ENCODE results near the gene NFIA. TPM values are rescaled to one million over a fixed set of nuclear protein-coding genes. Genes with fewer than 3 reads are reported as not detected.
A peak's percentile ranks its signal among the peaks of the same experiment; 100 is the strongest.

Gene NFIA
- total and polyA plus RNA-seq, 2 donors, result 7.9 to 10.3 TPM

- no peak overlapping the region for H3K4me3 ChIP-seq (ENCODE audit: low read length in 2 of 2)
- H3K27me3 ChIP-seq (ENCODE audit: control insufficient read depth in 2 of 2, insufficient read depth in 1 of 2, low read length in 1 of 2), result no peaks in the 10 kb centered on the region
- H3K27ac ChIP-seq (ENCODE audit: low read depth in 1 of 2, low read length in 1 of 2), result no peak overlapping the region
- H3K4me1 ChIP-seq (ENCODE audit: control insufficient read depth in 2 of 2, insufficient read depth in 2 of 2, low read length in 2 of 2), result no peaks in the 10 kb centered on the region
- no peaks in the 10 kb centered on the region for H3K36me3 ChIP-seq (ENCODE audit: control insufficient read depth in 2 of 2, insufficient read depth in 2 of 2, low read length in 1 of 2)
- no peak for DNase-seq (ENCODE audit: low read depth in 6 of 9, low spot score in 9 of 9)
- 28% methylated on average over 5 of the region's 5 CpGs for WGBS
- no peaks in the 10 kb centered on the region for H3K9me3 ChIP-seq (ENCODE audit: control insufficient read depth in 2 of 2, insufficient read depth in 1 of 2, low read length in 1 of 2)
Measured at GRCh38 chr1:61419657-61420056, 337.3 kb downstream of the NFIA start.

GRCh38 chr1:61420243-61420642 lies 337.9 kb downstream of the NFIA start:
- DNase-seq (ENCODE audit: low read depth in 6 of 9, low spot score in 9 of 9), result no peak
- H3K4me3 ChIP-seq (ENCODE audit: low read length in 2 of 2), result no peak overlapping the region
- WGBS, result 17% methylated on average over 3 of the region's 3 CpGs
- H3K27ac ChIP-seq (ENCODE audit: low read depth in 1 of 2, low read length in 1 of 2), result no peak overlapping the region
- H3K9me3 ChIP-seq (ENCODE audit: control insufficient read depth in 2 of 2, insufficient read depth in 1 of 2, low read length in 1 of 2), result no peaks in the 10 kb centered on the region
- no peaks in the 10 kb centered on the region for H3K36me3 ChIP-seq (ENCODE audit: control insufficient read depth in 2 of 2, insufficient read depth in 2 of 2, low read length in 1 of 2)
- H3K4me1 ChIP-seq (ENCODE audit: control insufficient read depth in 2 of 2, insufficient read depth in 2 of 2, low read length in 2 of 2), result no peaks in the 10 kb centered on the region
- no peaks in the 10 kb centered on the region for H3K27me3 ChIP-seq (ENCODE audit: control insufficient read depth in 2 of 2, insufficient read depth in 1 of 2, low read length in 1 of 2)

GRCh38 chr1:61420909-61421835 lies 338.8 kb downstream of the NFIA start:
- Histone ChIP-seq H3K36me3 (ENCODE audit: control insufficient read depth in 2 of 2, insufficient read depth in 2 of 2, low read length in 1 of 2) (no peaks in the 10 kb centered on the region), H3K9me3 (ENCODE audit: control insufficient read depth in 2 of 2, insufficient read depth in 1 of 2, low read length in 1 of 2) (no peaks in the 10 kb centered on the region), H3K4me3 (ENCODE audit: low read length in 2 of 2) (no peak overlapping the region), H3K27ac (ENCODE audit: low read depth in 1 of 2, low read length in 1 of 2) (no peak overlapping the region), H3K4me1 (ENCODE audit: control insufficient read depth in 2 of 2, insufficient read depth in 2 of 2, low read length in 2 of 2) (no peaks in the 10 kb centered on the region), H3K27me3 (ENCODE audit: control insufficient read depth in 2 of 2, insufficient read depth in 1 of 2, low read length in 1 of 2) (no peaks in the 10 kb centered on the region)
- DNase-seq (ENCODE audit: low read depth in 6 of 9, low spot score in 9 of 9), result no peak
- 85% methylated on average over 14 of the region's 14 CpGs for WGBS

GRCh38 chr1:61423643-61424042 lies 341.3 kb downstream of the NFIA start:
- Histone ChIP-seq H3K9me3 (ENCODE audit: control insufficient read depth in 2 of 2, insufficient read depth in 1 of 2, low read length in 1 of 2) (no peaks in the 10 kb centered on the region), H3K4me3 (ENCODE audit: low read length in 2 of 2) (no peak overlapping the region), H3K4me1 (ENCODE audit: control insufficient read depth in 2 of 2, insufficient read depth in 2 of 2, low read length in 2 of 2) (no peaks in the 10 kb centered on the region), H3K27me3 (ENCODE audit: control insufficient read depth in 2 of 2, insufficient read depth in 1 of 2, low read length in 1 of 2) (no peaks in the 10 kb centered on the region), H3K27ac (ENCODE audit: low read depth in 1 of 2, low read length in 1 of 2) (peak overlapping the region in 1 of 2 donors; percentile 18), H3K36me3 (ENCODE audit: control insufficient read depth in 2 of 2, insufficient read depth in 2 of 2, low read length in 1 of 2) (no peaks in the 10 kb centered on the region)
- no peak for DNase-seq (ENCODE audit: low read depth in 6 of 9, low spot score in 9 of 9)

GRCh38 chr1:61424382-61424781 lies 342.0 kb downstream of the NFIA start:
- DNase-seq (ENCODE audit: low read depth in 6 of 9, low spot score in 9 of 9), result peak in 1 of 9 donors; percentile 22
- H3K4me1 ChIP-seq (ENCODE audit: control insufficient read depth in 2 of 2, insufficient read depth in 2 of 2, low read length in 2 of 2), result no peaks in the 10 kb centered on the region
- 67% methylated on average over 3 of the region's 3 CpGs for WGBS
- no peaks in the 10 kb centered on the region for H3K27me3 ChIP-seq (ENCODE audit: control insufficient read depth in 2 of 2, insufficient read depth in 1 of 2, low read length in 1 of 2)
- H3K27ac ChIP-seq (ENCODE audit: low read depth in 1 of 2, low read length in 1 of 2), result no peak overlapping the region
- no peaks in the 10 kb centered on the region for H3K9me3 ChIP-seq (ENCODE audit: control insufficient read depth in 2 of 2, insufficient read depth in 1 of 2, low read length in 1 of 2)
- H3K36me3 ChIP-seq (ENCODE audit: control insufficient read depth in 2 of 2, insufficient read depth in 2 of 2, low read length in 1 of 2), result no peaks in the 10 kb centered on the region
- no peak overlapping the region for H3K4me3 ChIP-seq (ENCODE audit: low read length in 2 of 2)

- H3K27me3 ChIP-seq (ENCODE audit: control insufficient read depth in 2 of 2, insufficient read depth in 1 of 2, low read length in 1 of 2), result no peaks in the 10 kb centered on the region
- H3K4me3 ChIP-seq (ENCODE audit: low read length in 2 of 2), result no peak overlapping the region
- DNase-seq (ENCODE audit: low read depth in 6 of 9, low spot score in 9 of 9), result no peak
- H3K4me1 ChIP-seq (ENCODE audit: control insufficient read depth in 2 of 2, insufficient read depth in 2 of 2, low read length in 2 of 2), result no peaks in the 10 kb centered on the region
- 93% methylated on average over 1 of the region's 1 CpG for WGBS
- peak overlapping the region in 1 of 2 donors; percentile 38 for H3K27ac ChIP-seq (ENCODE audit: low read depth in 1 of 2, low read length in 1 of 2)
- no peaks in the 10 kb centered on the region for H3K9me3 ChIP-seq (ENCODE audit: control insufficient read depth in 2 of 2, insufficient read depth in 1 of 2, low read length in 1 of 2)
- H3K36me3 ChIP-seq (ENCODE audit: control insufficient read depth in 2 of 2, insufficient read depth in 2 of 2, low read length in 1 of 2), result no peaks in the 10 kb centered on the region
Measured at GRCh38 chr1:61425040-61425439, 342.7 kb downstream of the NFIA start.

- Histone ChIP-seq H3K4me3 (ENCODE audit: low read length in 2 of 2) (no peak overlapping the region), H3K27me3 (ENCODE audit: control insufficient read depth in 2 of 2, insufficient read depth in 1 of 2, low read length in 1 of 2) (no peaks in the 10 kb centered on the region), H3K9me3 (ENCODE audit: control insufficient read depth in 2 of 2, insufficient read depth in 1 of 2, low read length in 1 of 2) (no peaks in the 10 kb centered on the region), H3K4me1 (ENCODE audit: control insufficient read depth in 2 of 2, insufficient read depth in 2 of 2, low read length in 2 of 2) (no peaks in the 10 kb centered on the region), H3K27ac (ENCODE audit: low read depth in 1 of 2, low read length in 1 of 2) (peak overlapping the region in 1 of 2 donors; percentile 28), H3K36me3 (ENCODE audit: control insufficient read depth in 2 of 2, insufficient read depth in 2 of 2, low read length in 1 of 2) (no peaks in the 10 kb centered on the region)
- DNase-seq (ENCODE audit: low read depth in 6 of 9, low spot score in 9 of 9), result no peak
- WGBS, result 93% methylated on average over 12 of the region's 12 CpGs
Measured at GRCh38 chr1:61426254-61426653, 343.9 kb downstream of the NFIA start.

GRCh38 chr1:61426885-61427284 lies 344.5 kb downstream of the NFIA start:
- Histone ChIP-seq H3K36me3 (ENCODE audit: control insufficient read depth in 2 of 2, insufficient read depth in 2 of 2, low read length in 1 of 2) (no peaks in the 10 kb centered on the region), H3K4me1 (ENCODE audit: control insufficient read depth in 2 of 2, insufficient read depth in 2 of 2, low read length in 2 of 2) (no peaks in the 10 kb centered on the region), H3K9me3 (ENCODE audit: control insufficient read depth in 2 of 2, insufficient read depth in 1 of 2, low read length in 1 of 2) (no peaks in the 10 kb centered on the region), H3K4me3 (ENCODE audit: low read length in 2 of 2) (no peak overlapping the region), H3K27me3 (ENCODE audit: control insufficient read depth in 2 of 2, insufficient read depth in 1 of 2, low read length in 1 of 2) (no peaks in the 10 kb centered on the region), H3K27ac (ENCODE audit: low read depth in 1 of 2, low read length in 1 of 2) (no peak overlapping the region)
- 92% methylated on average over 2 of the region's 2 CpGs for WGBS
- no peak for DNase-seq (ENCODE audit: low read depth in 6 of 9, low spot score in 9 of 9)

- DNase-seq (ENCODE audit: low read depth in 6 of 9, low spot score in 9 of 9), result no peak
- WGBS, result 96% methylated on average over 2 of the region's 2 CpGs
- no peaks in the 10 kb centered on the region for H3K9me3 ChIP-seq (ENCODE audit: control insufficient read depth in 2 of 2, insufficient read depth in 1 of 2, low read length in 1 of 2)
- no peaks in the 10 kb centered on the region for H3K36me3 ChIP-seq (ENCODE audit: control insufficient read depth in 2 of 2, insufficient read depth in 2 of 2, low read length in 1 of 2)
- no peaks in the 10 kb centered on the region for H3K27me3 ChIP-seq (ENCODE audit: control insufficient read depth in 2 of 2, insufficient read depth in 1 of 2, low read length in 1 of 2)
- no peak overlapping the region for H3K27ac ChIP-seq (ENCODE audit: low read depth in 1 of 2, low read length in 1 of 2)
- H3K4me3 ChIP-seq (ENCODE audit: low read length in 2 of 2), result no peak overlapping the region
- no peaks in the 10 kb centered on the region for H3K4me1 ChIP-seq (ENCODE audit: control insufficient read depth in 2 of 2, insufficient read depth in 2 of 2, low read length in 2 of 2)
Measured at GRCh38 chr1:61427510-61427909, 345.1 kb downstream of the NFIA start.

All from thymus (tissue), 11 donors.